ENCODE results near the gene DMWD. TPM values are rescaled to one million over a fixed set of nuclear protein-coding genes. Genes with fewer than 3 reads are reported as not detected.
A peak's percentile ranks its signal among the peaks of the same experiment; 100 is the strongest.

Gene DMWD
- total RNA-seq, 1 donor from 2014 or later: 77.3 TPM

- no peaks in the 10 kb centered on the region for H3K9me3 Mint-ChIP-seq
- peak overlapping the region; percentile 20 for H3K27ac Mint-ChIP-seq
- peaks cover 19% of the 10 kb centered on the region for H3K4me1 Mint-ChIP-seq
- H3K4me3 Mint-ChIP-seq: no peak overlapping the region
- intact Hi-C loops (cut with micrococcal nuclease): loop anchor here (10.0 kb wide), 1 partner anchor 347 kb away; the partner anchor contains the start of gene ERCC1
- DNase-seq: no peak
- H3K36me3 Mint-ChIP-seq (ENCODE audit: low read depth): peaks cover 9% of the 10 kb centered on the region
- no peaks in the 10 kb centered on the region for H3K27me3 Mint-ChIP-seq
- TF ChIP-seq CTCF (IDR thresholded peaks at IDR 0.05): no peak
- ATAC-seq (ENCODE audit: low read depth): no peak
- ChIA-PET POLR2A (interaction anchor here (0.6 to 1.1 kb wide), 3 partner anchors 10 to 27 kb away, joined by 3 to 4 read pairs (median 3); partner anchors contain the start of genes DMPK and DMWD), CTCF (interaction anchor here (0.9 to 7.1 kb wide), 2 partner anchors 26 to 245 kb away, joined by 3 to 172 read pairs; no protein-coding TSS in a partner anchor)
Observed at GRCh38 chr19:45772130-45772840, 20.4 kb downstream of the DMWD start.

GRCh38 chr19:45771311-45771933 lies 21.2 kb downstream of the DMWD start:
- ATAC-seq (ENCODE audit: low read depth): no peak
- Mint-ChIP-seq H3K27me3 (no peaks in the 10 kb centered on the region), H3K4me1 (peaks cover 19% of the 10 kb centered on the region), H3K9me3 (no peaks in the 10 kb centered on the region), H3K36me3 (ENCODE audit: low read depth) (peaks cover 1% of the 10 kb centered on the region), H3K27ac (peak overlapping the region; percentile 30), H3K4me3 (peak overlapping the region; percentile 55)
- DNase-seq: no peak
- intact Hi-C loops (cut with micrococcal nuclease): loop anchor here (10.0 kb wide), 1 partner anchor 347 kb away; the partner anchor contains the start of gene ERCC1
- ChIA-PET POLR2A (interaction anchor here (0.6 to 3.4 kb wide), 10 partner anchors 11 to 115 kb away, joined by 3 to 45 read pairs (median 5); partner anchors contain the start of genes DMPK, IRF2BP1 and SYMPK), CTCF (interaction anchor here (1.2 to 7.1 kb wide), 3 partner anchors 21 to 34 kb away, joined by 5 to 172 read pairs (median 6); partner anchors contain the start of gene DMWD)
- TF ChIP-seq CTCF (IDR thresholded peaks at IDR 0.05): no peak

DNA sequence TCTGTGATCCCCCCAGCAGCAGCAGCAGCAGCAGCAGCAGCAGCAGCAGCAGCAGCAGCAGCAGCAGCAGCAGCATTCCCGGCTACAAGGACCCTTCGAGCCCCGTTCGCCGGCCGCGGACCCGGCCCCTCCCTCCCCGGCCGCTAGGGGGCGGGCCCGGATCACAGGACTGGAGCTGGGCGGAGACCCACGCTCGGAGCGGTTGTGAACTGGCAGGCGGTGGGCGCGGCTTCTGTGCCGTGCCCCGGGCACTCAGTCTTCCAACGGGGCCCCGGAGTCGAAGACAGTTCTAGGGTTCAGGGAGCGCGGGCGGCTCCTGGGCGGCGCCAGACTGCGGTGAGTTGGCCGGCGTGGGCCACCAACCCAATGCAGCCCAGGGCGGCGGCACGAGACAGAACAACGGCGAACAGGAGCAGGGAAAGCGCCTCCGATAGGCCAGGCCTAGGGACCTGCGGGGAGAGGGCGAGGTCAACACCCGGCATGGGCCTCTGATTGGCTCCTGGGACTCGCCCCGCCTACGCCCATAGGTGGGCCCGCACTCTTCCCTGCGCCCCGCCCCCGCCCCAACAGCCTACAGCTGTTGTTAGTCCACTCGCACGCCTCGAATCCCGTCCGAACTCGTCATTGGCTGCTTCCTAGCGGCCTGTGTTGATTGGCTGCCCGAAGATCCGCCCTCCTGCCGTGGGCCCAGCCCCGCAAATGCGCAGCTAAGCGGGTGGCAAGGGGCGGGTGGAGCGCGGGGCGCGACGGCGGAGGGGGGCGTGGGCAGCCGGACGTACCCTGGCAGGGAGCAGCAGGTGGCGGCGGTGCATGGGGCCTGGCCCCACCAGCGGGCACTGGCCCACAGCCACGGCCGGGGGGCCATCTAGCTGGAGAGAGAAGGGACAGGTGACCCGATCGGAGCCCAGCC lies 22.2 kb downstream of the DMWD start:
- ATAC-seq (ENCODE audit: low read depth): peak; percentile 69
- intact Hi-C loops (cut with micrococcal nuclease): loop anchor here (1.0 to 10.0 kb wide), 9 partner anchors 9 to 346 kb away; partner anchors contain the start of genes CCDC61, ERCC1, FBXO46 and QPCTL
- peak overlapping the region; percentile 88 for H3K27ac Mint-ChIP-seq

DNA sequence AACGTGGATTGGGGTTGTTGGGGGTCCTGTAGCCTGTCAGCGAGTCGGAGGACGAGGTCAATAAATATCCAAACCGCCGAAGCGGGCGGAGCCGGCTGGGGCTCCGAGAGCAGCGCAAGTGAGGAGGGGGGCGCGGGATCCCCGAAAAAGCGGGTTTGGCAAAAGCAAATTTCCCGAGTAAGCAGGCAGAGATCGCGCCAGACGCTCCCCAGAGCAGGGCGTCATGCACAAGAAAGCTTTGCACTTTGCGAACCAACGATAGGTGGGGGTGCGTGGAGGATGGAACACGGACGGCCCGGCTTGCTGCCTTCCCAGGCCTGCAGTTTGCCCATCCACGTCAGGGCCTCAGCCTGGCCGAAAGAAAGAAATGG lies 22.8 kb downstream of the DMWD start:
- intact Hi-C loops (cut with micrococcal nuclease): loop anchor here (1.0 to 10.0 kb wide), 13 partner anchors 9 to 345 kb away; partner anchors contain the start of genes CCDC61, ERCC1, FBXO46 and QPCTL
- ATAC-seq (ENCODE audit: low read depth) (peak; percentile 13), DNase-seq (no peak)
- Mint-ChIP-seq H3K27me3 (peaks cover 3% of the 10 kb centered on the region), H3K4me3 (peak overlapping the region; percentile 89), H3K9me3 (no peaks in the 10 kb centered on the region), H3K27ac (peak overlapping the region; percentile 88), H3K4me1 (peaks cover 19% of the 10 kb centered on the region), H3K36me3 (ENCODE audit: low read depth) (no peaks in the 10 kb centered on the region)
- ChIA-PET CTCF (interaction anchor here (0.7 to 7.1 kb wide), 20 partner anchors 9 to 591 kb away, joined by 3 to 172 read pairs (median 4); partner anchors contain the start of genes BLOC1S3, DMWD, FBXO46 and QPCTL), POLR2A (interaction anchor here (0.5 to 3.4 kb wide), 23 partner anchors 8 to 1918 kb away, joined by 3 to 46 read pairs (median 8); partner anchors contain the start of genes DMPK, DMWD, FBXO46 and IRF2BP1)
- TF ChIP-seq CTCF (IDR thresholded peaks at IDR 0.05): no peak

More for the DNA sequence above, 22.2 kb downstream of the DMWD start:
- Mint-ChIP-seq H3K4me3 (peak overlapping the region; percentile 89), H3K27me3 (peaks cover 3% of the 10 kb centered on the region), H3K36me3 (ENCODE audit: low read depth) (no peaks in the 10 kb centered on the region), H3K4me1 (peaks cover 19% of the 10 kb centered on the region), H3K9me3 (no peaks in the 10 kb centered on the region)
- DNase-seq: peak; percentile 93
- TF ChIP-seq CTCF (IDR thresholded peaks at IDR 0.05): peak; percentile 71
- CTCF ChIA-PET: interaction anchor here (0.6 to 7.1 kb wide), 14 partner anchors 9 to 1975 kb away, joined by 3 to 172 read pairs (median 4); partner anchors contain the start of genes BLOC1S3, DMWD, NOP53 and QPCTL
- POLR2A ChIA-PET: interaction anchor here (0.5 to 3.4 kb wide), 22 partner anchors 9 to 1917 kb away, joined by 3 to 46 read pairs (median 5); partner anchors contain the start of genes DHX34, DMPK, DMWD and FBXO46

Measured in activated B cell treated with CpG ODN at 0.5 μM for 24 hours (primary cell).